ENCODE results near the gene LMO2.

DNA sequence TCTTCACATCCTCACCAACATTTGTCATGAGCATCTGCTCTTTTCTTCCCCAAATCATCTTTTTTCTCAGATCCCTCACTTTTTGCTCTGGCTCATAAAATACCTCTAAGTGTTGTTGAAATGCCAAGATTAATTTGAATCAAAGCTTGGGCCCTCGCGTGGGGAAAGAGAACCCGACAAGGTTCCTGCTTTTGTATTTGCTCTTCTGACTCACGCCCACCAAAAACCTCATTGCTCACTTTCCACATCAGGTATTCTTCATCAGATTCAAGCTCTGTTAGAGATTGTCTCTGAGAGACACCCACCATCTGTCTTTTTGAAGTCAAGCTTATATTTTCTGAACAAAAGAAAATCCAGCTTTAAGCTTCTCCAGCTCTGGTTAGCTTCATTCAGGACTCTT, 64.7 kb downstream of the LMO2 start:
- TF ChIP-seq, protein P1, sequence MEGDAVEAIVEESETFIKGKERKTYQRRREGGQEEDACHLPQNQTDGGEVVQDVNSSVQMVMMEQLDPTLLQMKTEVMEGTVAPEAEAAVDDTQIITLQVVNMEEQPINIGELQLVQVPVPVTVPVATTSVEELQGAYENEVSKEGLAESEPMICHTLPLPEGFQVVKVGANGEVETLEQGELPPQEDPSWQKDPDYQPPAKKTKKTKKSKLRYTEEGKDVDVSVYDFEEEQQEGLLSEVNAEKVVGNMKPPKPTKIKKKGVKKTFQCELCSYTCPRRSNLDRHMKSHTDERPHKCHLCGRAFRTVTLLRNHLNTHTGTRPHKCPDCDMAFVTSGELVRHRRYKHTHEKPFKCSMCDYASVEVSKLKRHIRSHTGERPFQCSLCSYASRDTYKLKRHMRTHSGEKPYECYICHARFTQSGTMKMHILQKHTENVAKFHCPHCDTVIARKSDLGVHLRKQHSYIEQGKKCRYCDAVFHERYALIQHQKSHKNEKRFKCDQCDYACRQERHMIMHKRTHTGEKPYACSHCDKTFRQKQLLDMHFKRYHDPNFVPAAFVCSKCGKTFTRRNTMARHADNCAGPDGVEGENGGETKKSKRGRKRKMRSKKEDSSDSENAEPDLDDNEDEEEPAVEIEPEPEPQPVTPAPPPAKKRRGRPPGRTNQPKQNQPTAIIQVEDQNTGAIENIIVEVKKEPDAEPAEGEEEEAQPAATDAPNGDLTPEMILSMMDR (IDR thresholded peaks at IDR 0.05): no peak
- TF ChIP-seq EP300 (IDR thresholded peaks at IDR 0.05): no peak
- TF ChIP-seq POLR2AphosphoS5 (IDR thresholded peaks at IDR 0.05): no peak
- TF ChIP-seq POLR2A (IDR thresholded peaks at IDR 0.05): no peak
